MM.1S (cell line): ENCODE measurements around the gene YTHDF1.

Source experiments
- CTCF ChIP-seq: fragments of 300-600 bp; sonication (generic); IDR thresholded peaks from 2 replicates; pipeline ENCODE4 v1.5.1; 2016; ENCODE audit warnings: antibody characterized with exemption, low read length, mixed read lengths
- EZH2 ChIP-seq: fragments of 300-600 bp; sonication (generic); optimal IDR thresholded peaks from 2 replicates; pipeline ENCODE3; 2017; ENCODE audit warnings: low read depth, mild to moderate bottlenecking, antibody characterized with exemption, low read length, mixed read lengths

DNA sequence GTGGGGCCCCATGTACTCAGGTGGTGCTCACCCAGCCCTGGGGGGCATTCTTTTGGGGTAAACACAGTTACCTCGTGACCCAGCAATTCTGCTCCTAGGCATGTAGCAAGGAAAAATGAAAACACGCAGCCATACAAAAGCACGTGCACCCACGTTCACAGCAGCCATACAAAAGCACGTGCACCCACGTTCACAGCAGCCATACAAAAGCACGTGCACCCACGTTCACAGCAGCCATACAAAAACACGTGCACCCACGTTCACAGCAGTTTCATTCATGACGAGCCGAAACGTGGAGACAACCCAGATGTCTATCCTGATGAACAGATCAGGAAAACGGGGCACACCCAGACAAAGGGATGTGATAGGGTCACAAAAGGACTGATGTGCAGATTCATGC lies 57.1 kb downstream of the YTHDF1 start:
- TF ChIP-seq CTCF (no peak), EZH2 (no peak)
